HepG2 (cell line): Measurements from ENCODE around the gene UCN2. TPM values are rescaled to one million over a fixed set of nuclear protein-coding genes. Genes with fewer than 3 reads are reported as not detected.

Experiments
- ATAC-seq: fragments of 200-7000 bp; cut with Tn5 transposase; 3 replicates; pipeline ENCODE4 v1.9.1; 2020; ENCODE audit warnings: mild to moderate bottlenecking, moderate library complexity
- BruUV-seq: library from RNA; stranded (reverse); fragments of 400-500 nt; replicated peaks from 2 replicates; lab custom pipeline; 2021; lab: Mats Ljungman, UMichigan
- CTCF ChIA-PET: fragments of 300-600 bp; formaldehyde crosslinking; extraction: SDS; loops from one replicate; lab custom pipeline; 2021; ENCODE audit warnings: low total read pairs, inconsistent platforms, low intra/inter-chr PET ratio; lab: Yijun Ruan, JAX
- POLR2A ChIA-PET: fragments of 350-600 bp; sonication (Branson Sonifier 250); formaldehyde crosslinking; loops from one replicate; lab custom pipeline; 2020; ENCODE audit warnings: antibody characterized with exemption, inconsistent platforms; lab: Yijun Ruan, JAX
- DNase-seq: peaks from one replicate; pipeline ENCODE4 v3.0.0-alpha.2; 2015; ENCODE audit warnings: low spot score
- FAIRE-seq: peaks from 3 replicates; lab custom pipeline; 2011; peaks lifted over from hg19 to GRCh38; lab: Jason Lieb, UNC
- H2AFZ ChIP-seq: one replicate; pipeline ENCODE4 v1.6.1; 2011; ENCODE audit warnings: low read length, inconsistent platforms
- H3K27ac ChIP-seq: fragments of 300-600 bp; 3 replicates; pipeline ENCODE4 v1.8.0; 2011; ENCODE audit warnings: mixed run types, mild to moderate bottlenecking, mixed read lengths, low read length, inconsistent platforms; ENCODE audit not compliant: insufficient read depth; ENCODE audit errors: extremely low read length
- H3K27me3 ChIP-seq, 2 experiments: fragments of 200-600 bp in 1 of 2; 2 replicates in 1 of 2; 3 replicates in 1 of 2; pipeline versions ENCODE4 v1.6.0 to v1.8.0; 2011; ENCODE audit warnings: low read length in 2 of 2, mild to moderate bottlenecking in 2 of 2, moderate library complexity in 2 of 2, inconsistent platforms in 1 of 2; ENCODE audit not compliant: insufficient read depth in 2 of 2, control insufficient read depth in 1 of 2
- H3K36me3 ChIP-seq, 2 experiments: fragments of 200-600 bp in 1 of 2; replicated peaks in 1 of 2; 2 replicates in 1 of 2; 3 replicates in 1 of 2; pipeline versions ENCODE4 v1.5.1 to v1.8.0; 2011; ENCODE audit warnings: low read length in 2 of 2, inconsistent platforms in 1 of 2; ENCODE audit not compliant: insufficient read depth in 2 of 2, control insufficient read depth in 1 of 2
- H3K4me1 ChIP-seq: 2 replicates; pipeline ENCODE4 v1.5.1; 2012; ENCODE audit warnings: low read length, inconsistent platforms; ENCODE audit not compliant: insufficient read depth
- H3K4me2 ChIP-seq: 2 replicates; pipeline ENCODE4 v1.6.0; 2011; ENCODE audit warnings: low read depth, low read length, inconsistent platforms
- H3K4me3 ChIP-seq, 3 experiments: fragments of 200-600 bp in 1 of 3; sonication (generic), shearing (Covaris generic) in 1 of 3; replicated peaks in 1 of 3; 2 replicates each; pipeline ENCODE4 v1.5.1; 2011 to 2016; ENCODE audit warnings: low read length in 3 of 3, inconsistent platforms in 2 of 3, low read depth in 2 of 3, mild to moderate bottlenecking in 2 of 3, control low read depth in 1 of 3, mixed read lengths in 1 of 3; ENCODE audit not compliant: insufficient read depth in 1 of 3
- H3K79me2 ChIP-seq: one replicate; pipeline ENCODE4 v1.6.1; 2011; ENCODE audit warnings: low read length, inconsistent platforms; ENCODE audit not compliant: insufficient read depth
- H3K9ac ChIP-seq: 2 replicates; pipeline ENCODE4 v1.6.0; 2011; ENCODE audit warnings: mild to moderate bottlenecking, low read depth, low read length, inconsistent platforms; ENCODE audit not compliant: insufficient read depth
- H3K9me3 ChIP-seq: 2 replicates; pipeline ENCODE4 v1.5.1; 2012; ENCODE audit warnings: mild to moderate bottlenecking, low read length
- H4K20me1 ChIP-seq: 2 replicates; pipeline ENCODE4 v1.6.0; 2011; ENCODE audit warnings: inconsistent platforms, mild to moderate bottlenecking, low read length, moderate library complexity; ENCODE audit not compliant: insufficient read depth
- ATF2 ChIP-seq: sonication (generic); formaldehyde crosslinking; IDR thresholded peaks from 2 replicates; pipeline ENCODE4 v1.4.0; 2020; ENCODE audit warnings: missing genetic modification reagents
- FOXP1 ChIP-seq, 2 experiments: fragments of 450-650 bp in 1 of 2; IDR thresholded peaks; 2 replicates each; pipeline ENCODE4 v1.6.1; 2017 to 2018; ENCODE audit warnings: antibody characterized with exemption in 1 of 2
- HNRNPL ChIP-seq: fragments of 200-400 bp; formaldehyde crosslinking; IDR thresholded peaks from 2 replicates; pipeline ENCODE4 v1.6.1; 2017; ENCODE audit warnings: mild to moderate bottlenecking, low read depth, low read length
- KAT2B ChIP-seq: fragments of 150-350 bp; IDR thresholded peaks from 2 replicates; pipeline ENCODE4 v1.6.1; 2014; ENCODE audit warnings: low read depth, low read length, borderline replicate concordance
- SNAI1 ChIP-seq: sonication (generic); formaldehyde crosslinking; IDR thresholded peaks from 2 replicates; pipeline ENCODE4 v1.5.0; 2020; ENCODE audit warnings: mild to moderate bottlenecking, missing genetic modification reagents, borderline replicate concordance
- TCF7L2 ChIP-seq: IDR thresholded peaks from 2 replicates; pipeline ENCODE4 v1.6.1; 2011; ENCODE audit warnings: mild to moderate bottlenecking, low read depth, low read length, moderate library complexity
- ZNF264 ChIP-seq: sonication (generic); formaldehyde crosslinking; IDR thresholded peaks from 2 replicates; pipeline ENCODE4 v1.4.0; 2020; ENCODE audit warnings: missing genetic modification reagents
- ZNF335 ChIP-seq: sonication (generic); formaldehyde crosslinking; IDR thresholded peaks from 2 replicates; pipeline ENCODE4 v1.4.0; 2020; ENCODE audit warnings: missing genetic modification reagents
- ZNF567 ChIP-seq: sonication (generic); formaldehyde crosslinking; IDR thresholded peaks from 2 replicates; pipeline ENCODE4 v1.8.1; 2023; ENCODE audit warnings: mild to moderate bottlenecking, missing genetic modification reagents, borderline replicate concordance
- ZSCAN25 ChIP-seq: sonication (generic); formaldehyde crosslinking; IDR thresholded peaks from 2 replicates; pipeline ENCODE4 v1.8.0; 2022; ENCODE audit warnings: mild to moderate bottlenecking, missing genetic modification reagents
- WGBS: methylation state at CpG from one replicate; pipeline ENCODE4 v1.1.6; 2017; ENCODE audit warnings: low lambda C conversion rate; 5-methylcytosine and 5-hydroxymethylcytosine counted together
- in situ Hi-C: cut with HindIII; loops from 2 replicates; pipeline ENCODE4 v1.10.0; 2017; ENCODE audit warnings: low pct_unique_long_range_greater_than_20kb; ENCODE audit not compliant: extremely low pct_ligation_motif_present
- intact Hi-C: fragments of 100-400 bp; cut with micrococcal nuclease; formaldehyde crosslinking; loops from one replicate; pipeline ENCODE4 v1.10.0; 2022; ENCODE audit not compliant: unreplicated experiment
- polyA plus RNA-seq, 8 experiments: library from polyadenylated mRNA; depleted of rRNA in 3 of 8; stranded (reverse) in 7 of 8; unstranded in 1 of 8; fragments of >200 nt; fragmentation: Illumina TruSeq in 4 of 8; extraction: Trizol in 4 of 8; gene quantifications; 2 replicates each; pipeline versions ENCODE4 v1.2.1 to v1.2.3, GENCODE V29; 2011 to 2016; ENCODE audit warnings: low read depth in 4 of 8, missing spikeins in 1 of 8, mixed read lengths in 1 of 8; ENCODE audit not compliant: insufficient read depth in 1 of 8
- total RNA-seq, 5 experiments: library from RNA; depleted of rRNA; stranded (reverse); fragments of >200 nt; fragmentation: Illumina TruSeq; extraction: Trizol; gene quantifications; 2 replicates each; pipeline ENCODE4 v1.2.3, GENCODE V29; 2016; ENCODE audit warnings: low read depth in 1 of 5
- TF ChIP-seq, protein P1 (sequence below): sonication (generic); formaldehyde crosslinking; IDR thresholded peaks from 2 replicates; pipeline ENCODE4 v1.8.0; 2022; ENCODE audit warnings: mild to moderate bottlenecking, missing genetic modification reagents, borderline replicate concordance
- TF ChIP-seq, protein P2 (sequence below): sonication (generic); formaldehyde crosslinking; IDR thresholded peaks from 2 replicates; pipeline ENCODE4 v1.5.1; 2020; ENCODE audit warnings: missing genetic modification reagents, mild to moderate bottlenecking, borderline replicate concordance
- TF ChIP-seq, protein P3 (sequence below): sonication (generic); formaldehyde crosslinking; IDR thresholded peaks from 2 replicates; pipeline ENCODE4 v1.8.0; 2022; ENCODE audit warnings: missing genetic modification reagents, mild to moderate bottlenecking, inconsistent platforms, borderline replicate concordance

UCN2 gene
- total and polyA plus RNA-seq, 2 of the 13 experiments (the other 11 are each of a cell fraction or from before 2014, with no cell fraction given), result 0.07 to 1.5 TPM

- no peak overlapping the region for H3K4me3 ChIP-seq
- in situ Hi-C loops, result no loop called here
Measured at GRCh38 chr3:48591886-48592518, 28.4 kb upstream of the UCN2 start.

More at GRCh38 chr3:48591886-48592518, 28.4 kb upstream of the UCN2 start:
- no peak overlapping the region for H3K4me2 ChIP-seq
- no peaks in the 10 kb centered on the region for H3K9me3 ChIP-seq
- no peaks in the 10 kb centered on the region; a peak in 1 of 5 replicates for H3K36me3 ChIP-seq
- H4K20me1 ChIP-seq, result no peaks in the 10 kb centered on the region
- FAIRE-seq (no peak), DNase-seq (no peak), ATAC-seq (no peak)
- intact Hi-C loops, result no loop called here
- peaks cover 33% of the 10 kb centered on the region for H3K4me1 ChIP-seq
- TF ChIP-seq ZNF335 (CRISPR knock-in tag) (no peak), ZSCAN25 (no peak), KAT2B (no peak), ZNF264 (CRISPR knock-in tag) (no peak), FOXP1 (IDR thresholded peaks at IDR 0.05) (no peak), FOXP1 (CRISPR knock-in tag; IDR thresholded peaks at IDR 0.05) (no peak), SNAI1 (no peak), TCF7L2 (no peak), HNRNPL (no peak), ZNF567 (CRISPR knock-in tag) (no peak), ATF2 (no peak)
- TF ChIP-seq, protein P1, sequence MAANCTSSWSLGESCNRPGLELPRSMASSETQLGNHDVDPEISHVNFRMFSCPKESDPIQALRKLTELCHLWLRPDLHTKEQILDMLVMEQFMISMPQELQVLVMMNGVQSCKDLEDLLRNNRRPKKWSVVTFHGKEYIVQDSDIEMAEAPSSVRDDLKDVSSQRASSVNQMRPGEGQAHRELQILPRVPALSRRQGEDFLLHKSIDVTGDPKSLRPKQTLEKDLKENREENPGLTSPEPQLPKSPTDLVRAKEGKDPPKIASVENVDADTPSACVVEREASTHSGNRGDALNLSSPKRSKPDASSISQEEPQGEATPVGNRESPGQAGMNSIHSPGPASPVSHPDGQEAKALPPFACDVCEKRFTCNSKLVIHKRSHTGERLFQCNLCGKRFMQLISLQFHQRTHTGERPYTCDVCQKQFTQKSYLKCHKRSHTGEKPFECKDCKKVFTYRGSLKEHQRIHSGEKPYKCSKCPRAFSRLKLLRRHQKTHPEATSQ (CRISPR knock-in tag), result no peak
- TF ChIP-seq, protein P2, sequence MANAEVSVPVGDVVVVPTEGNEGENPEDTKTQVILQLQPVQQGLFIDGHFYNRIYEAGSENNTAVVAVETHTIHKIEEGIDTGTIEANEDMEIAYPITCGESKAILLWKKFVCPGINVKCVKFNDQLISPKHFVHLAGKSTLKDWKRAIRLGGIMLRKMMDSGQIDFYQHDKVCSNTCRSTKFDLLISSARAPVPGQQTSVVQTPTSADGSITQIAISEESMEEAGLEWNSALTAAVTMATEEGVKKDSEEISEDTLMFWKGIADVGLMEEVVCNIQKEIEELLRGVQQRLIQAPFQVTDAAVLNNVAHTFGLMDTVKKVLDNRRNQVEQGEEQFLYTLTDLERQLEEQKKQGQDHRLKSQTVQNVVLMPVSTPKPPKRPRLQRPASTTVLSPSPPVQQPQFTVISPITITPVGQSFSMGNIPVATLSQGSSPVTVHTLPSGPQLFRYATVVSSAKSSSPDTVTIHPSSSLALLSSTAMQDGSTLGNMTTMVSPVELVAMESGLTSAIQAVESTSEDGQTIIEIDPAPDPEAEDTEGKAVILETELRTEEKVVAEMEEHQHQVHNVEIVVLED, result no peak
- TF ChIP-seq, protein P3, sequence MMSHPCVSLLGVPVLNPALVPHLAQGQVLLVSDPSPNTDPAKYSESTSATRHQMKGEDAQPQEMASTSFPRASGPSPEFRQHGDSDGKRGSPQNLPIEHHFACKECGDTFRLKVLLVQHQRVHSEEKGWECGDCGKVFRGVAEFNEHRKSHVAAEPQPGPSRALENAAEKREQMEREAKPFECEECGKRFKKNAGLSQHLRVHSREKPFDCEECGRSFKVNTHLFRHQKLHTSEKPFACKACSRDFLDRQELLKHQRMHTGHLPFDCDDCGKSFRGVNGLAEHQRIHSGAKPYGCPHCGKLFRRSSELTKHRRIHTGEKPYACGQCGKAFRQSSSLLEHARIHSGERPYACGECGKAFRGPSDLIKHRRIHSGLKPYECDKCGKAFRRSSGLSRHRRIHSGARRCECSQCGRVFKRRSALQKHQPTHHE (CRISPR knock-in tag), result no peak
- ChIA-PET POLR2A (no interaction called here), CTCF (no interaction called here)
- 0 out of 5 replicates have a peak, but pooled peaks cover 0 to 4% of the 10 kb centered on the region in 2 experiments for H3K27me3 ChIP-seq
- H3K27ac ChIP-seq, result no peak overlapping the region
- no peaks in the 10 kb centered on the region for H3K79me2 ChIP-seq
- no peak overlapping the region for H2AFZ ChIP-seq
- no TSS peak for BruUV-seq
- WGBS, result 85% methylated on average over 14 of the region's 22 CpGs
- H3K9ac ChIP-seq, result no peak overlapping the region
